GM19240 (cell line): ENCODE results near the gene OGT.
"Not testable (repeated sequence)": the region's sequence is repeated elsewhere in the genome, so short reads cannot be mapped to it uniquely, and the experiment has no call there.

Source experiments
- DNase-seq: peaks from one replicate; pipeline ENCODE4 v3.0.0; 2011; ENCODE audit warnings: low spot score; ENCODE audit not compliant: insufficient read length

The OGT gene

GRCh38 chrX:71579990-71580380 lies 47.1 kb downstream of the OGT start:
- DNase-seq = no peak

- DNase-seq = no peak
Observed at GRCh38 chrX:71581210-71581609, 48.3 kb downstream of the OGT start.

GRCh38 chrX:71586929-71587328 lies 54.0 kb downstream of the OGT start:
- DNase-seq = no peak

GRCh38 chrX:71593210-71593609 lies 60.3 kb downstream of the OGT start:
- not testable (repeated sequence) for DNase-seq

GRCh38 chrX:71599965-71600364 lies 67.1 kb downstream of the OGT start:
- no peak for DNase-seq

GRCh38 chrX:71603618-71604017 lies 70.7 kb downstream of the OGT start:
- no peak for DNase-seq

GRCh38 chrX:71604141-71604540 lies 71.2 kb downstream of the OGT start:
- DNase-seq = no peak

- DNase-seq = no peak
Observed at GRCh38 chrX:71604796-71605568, 72.1 kb downstream of the OGT start.

GRCh38 chrX:71606536-71607216 lies 73.8 kb downstream of the OGT start:
- DNase-seq = no peak

- no peak for DNase-seq
Observed at GRCh38 chrX:71607488-71607887, 74.6 kb downstream of the OGT start.

- no peak for DNase-seq
Observed at GRCh38 chrX:71609095-71609750, 76.3 kb downstream of the OGT start.

- not testable (repeated sequence) for DNase-seq
Observed at GRCh38 chrX:71611736-71612135, 78.8 kb downstream of the OGT start.

GRCh38 chrX:71612256-71612655 lies 79.4 kb downstream of the OGT start:
- DNase-seq = no peak

- no peak for DNase-seq
Observed at GRCh38 chrX:71615056-71615455, 82.2 kb downstream of the OGT start.

- no peak for DNase-seq
Observed at GRCh38 chrX:71615954-71616353, 83.0 kb downstream of the OGT start.

- no peak for DNase-seq
Observed at GRCh38 chrX:71616672-71617529, 84.0 kb downstream of the OGT start.

- no peak for DNase-seq
Observed at GRCh38 chrX:71617742-71618141, 84.8 kb downstream of the OGT start.

GRCh38 chrX:71618303-71618721 lies 85.4 kb downstream of the OGT start, which contains the start of gene CXCR3:
CXCR3 (minus strand) TSS chrX:71618511; CDS start chrX:71618449, 62 bp downstream.
- no peak for DNase-seq

- DNase-seq = no peak
Observed at GRCh38 chrX:71618787-71619186, 85.9 kb downstream of the OGT start.

- no peak for DNase-seq
Observed at GRCh38 chrX:71619193-71619592, 86.3 kb downstream of the OGT start.

GRCh38 chrX:71619986-71620385 lies 87.1 kb downstream of the OGT start:
- no peak for DNase-seq
